ENCODE results near the gene IVD. TPM values are rescaled to one million over a fixed set of nuclear protein-coding genes. Genes with fewer than 3 reads are reported as not detected.

The IVD gene
- total and polyA plus RNA-seq, 2 of the 4 experiments (the other 2 are of a cell fraction) = 31.7 to 41.1 TPM

DNA sequence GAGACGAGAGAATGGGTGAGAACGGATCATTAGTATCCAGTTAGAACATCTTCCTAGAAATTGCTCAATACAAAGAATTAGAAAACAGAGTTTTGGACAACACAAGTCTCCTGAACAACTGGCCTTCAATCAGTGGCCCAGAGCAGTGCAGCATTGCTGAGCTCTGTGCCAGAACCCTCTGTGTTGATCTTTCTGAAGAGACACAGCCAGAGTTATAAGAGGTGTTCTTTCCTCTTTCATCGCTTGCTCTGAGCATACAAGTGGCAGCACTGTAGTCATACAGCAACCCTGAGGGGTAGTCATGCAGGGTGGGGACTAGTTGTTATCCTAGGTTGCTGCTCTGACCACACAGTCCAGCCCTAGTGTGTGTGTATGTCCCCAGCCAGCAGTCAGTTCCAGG lies 19.1 kb upstream of the IVD start:
- H3K56ac ChIP-seq (ENCODE audit: extremely low read depth, insufficient read depth, low read length) = no peak overlapping the region
- H3K36me3 ChIP-seq (ENCODE audit: control insufficient read depth, insufficient read depth, low read length) = peaks cover 21% of the 10 kb centered on the region
- H3K9me3 ChIP-seq (ENCODE audit: control insufficient read depth, insufficient read depth, low read length) = no peaks in the 10 kb centered on the region
- no peak overlapping the region for H2BK15ac ChIP-seq (ENCODE audit: low read depth, low read length)
- H3K79me1 ChIP-seq (ENCODE audit: low read depth in 1 of 2, low read length in 2 of 2) = peaks cover 31 to 48% of the 10 kb centered on the region in 2 experiments
- H2BK120ac ChIP-seq (ENCODE audit: low read depth, low read length) = no peak overlapping the region
- DNase-seq (no peak), ATAC-seq (ENCODE audit: low read depth) (no peak)
- H4K5ac ChIP-seq (ENCODE audit: low read depth, low read length) = no peak overlapping the region
- ChIA-PET POLR2A (ENCODE audit: unreplicated experiment) (no interaction called here), CTCF (interaction anchor here (0.6 kb wide), 1 partner anchor 42 kb away, joined by 3 read pairs; no protein-coding TSS in a partner anchor)
- no peaks in the 10 kb centered on the region for H4K20me1 ChIP-seq (ENCODE audit: insufficient read depth, low read length)
- H3K4me3 ChIP-seq (ENCODE audit: insufficient read depth, low read depth, low read length) = no peak overlapping the region
- no peak overlapping the region for H2AK5ac ChIP-seq (ENCODE audit: low read depth, low read length)
- H2BK5ac ChIP-seq (ENCODE audit: low read depth, low read length, poor library complexity, severe bottlenecking) = no peak overlapping the region
- peaks cover 3% of the 10 kb centered on the region for H3K4me1 ChIP-seq (ENCODE audit: control insufficient read depth, insufficient read depth, low read length)
- H4K8ac ChIP-seq (ENCODE audit: low read depth in 2 of 2, low read length in 2 of 2) = no peak overlapping the region
- H3K23ac ChIP-seq (ENCODE audit: low read depth, low read length) = no peak overlapping the region
- H3K9me1 ChIP-seq (ENCODE audit: insufficient read depth, low read length) = peaks cover 14% of the 10 kb centered on the region; the same call in 1 of the 2 replicates
- dilution Hi-C loops (cut with HindIII; ENCODE audit: low sequenced_read_pairs, unreplicated experiment) (no loop called here), intact Hi-C loops (cut with micrococcal nuclease) (no loop called here), in situ Hi-C loops (cut with MboI; ENCODE audit: low sequenced_read_pairs) (no loop called here)
- no TSS peak for BruUV-seq (replicated peaks)
- H3K14ac ChIP-seq (replicated peaks; ENCODE audit: low read depth, low read length) = no peak overlapping the region
- TF ChIP-seq SMC3 (IDR thresholded peaks at IDR 0.05; ENCODE audit: low read depth, low read length) (no peak), USF2 (IDR thresholded peaks at IDR 0.05; ENCODE audit: low read depth, low read length) (no peak), POLR2A (IDR thresholded peaks at IDR 0.05; ENCODE audit: low read depth, low read length) (no peak), MAFK (IDR thresholded peaks at IDR 0.05; ENCODE audit: low read depth, low read length) (no peak), MAZ (IDR thresholded peaks at IDR 0.05; ENCODE audit: borderline replicate concordance, low read depth, low read length) (no peak), MXI1 (IDR thresholded peaks at IDR 0.05; ENCODE audit: borderline replicate concordance, low read depth, low read length) (no peak), BHLHE40 (IDR thresholded peaks at IDR 0.05; ENCODE audit: low read depth, low read length) (no peak), FOS (IDR thresholded peaks at IDR 0.05; ENCODE audit: low read depth, low read length) (no peak), RFX5 (IDR thresholded peaks at IDR 0.05; ENCODE audit: low read depth, low read length) (no peak), ELK1 (IDR thresholded peaks at IDR 0.05; ENCODE audit: borderline replicate concordance, low read depth, low read length) (no peak), RCOR1 (IDR thresholded peaks at IDR 0.05; ENCODE audit: insufficient replicate concordance, low read length) (no peak)
- TF ChIP-seq, protein P1, sequence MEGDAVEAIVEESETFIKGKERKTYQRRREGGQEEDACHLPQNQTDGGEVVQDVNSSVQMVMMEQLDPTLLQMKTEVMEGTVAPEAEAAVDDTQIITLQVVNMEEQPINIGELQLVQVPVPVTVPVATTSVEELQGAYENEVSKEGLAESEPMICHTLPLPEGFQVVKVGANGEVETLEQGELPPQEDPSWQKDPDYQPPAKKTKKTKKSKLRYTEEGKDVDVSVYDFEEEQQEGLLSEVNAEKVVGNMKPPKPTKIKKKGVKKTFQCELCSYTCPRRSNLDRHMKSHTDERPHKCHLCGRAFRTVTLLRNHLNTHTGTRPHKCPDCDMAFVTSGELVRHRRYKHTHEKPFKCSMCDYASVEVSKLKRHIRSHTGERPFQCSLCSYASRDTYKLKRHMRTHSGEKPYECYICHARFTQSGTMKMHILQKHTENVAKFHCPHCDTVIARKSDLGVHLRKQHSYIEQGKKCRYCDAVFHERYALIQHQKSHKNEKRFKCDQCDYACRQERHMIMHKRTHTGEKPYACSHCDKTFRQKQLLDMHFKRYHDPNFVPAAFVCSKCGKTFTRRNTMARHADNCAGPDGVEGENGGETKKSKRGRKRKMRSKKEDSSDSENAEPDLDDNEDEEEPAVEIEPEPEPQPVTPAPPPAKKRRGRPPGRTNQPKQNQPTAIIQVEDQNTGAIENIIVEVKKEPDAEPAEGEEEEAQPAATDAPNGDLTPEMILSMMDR (conservative IDR thresholded peaks at IDR 0.05; ENCODE audit: low read depth, low read length) = no peak
- H3K9ac ChIP-seq (ENCODE audit: low read depth, low read length) = no peak overlapping the region
- no peak overlapping the region for H2AK9ac ChIP-seq (replicated peaks; ENCODE audit: low read depth, low read length, poor library complexity)
- no peak overlapping the region for H4K91ac ChIP-seq (ENCODE audit: insufficient read depth, low read depth, low read length)
- no peak overlapping the region for H3K4ac ChIP-seq (ENCODE audit: low read depth, low read length)
- WGBS, 2 experiments (ENCODE audit: extremely low coverage in 2 of 2, insufficient read length in 1 of 2) = 100% methylated on average over 1 of the region's 3 CpGs; no CpG with 5 or more reads in 1 of the 2 experiments
- no peak overlapping the region for H3K18ac ChIP-seq (ENCODE audit: low read depth, low read length)
- no peak overlapping the region for H3K4me2 ChIP-seq (ENCODE audit: low read depth, low read length)
- no peak overlapping the region for H3K27ac ChIP-seq (ENCODE audit: insufficient read depth, low read length)
- no peak overlapping the region for H2BK20ac ChIP-seq (ENCODE audit: low read depth, low read length)
- H3K27me3 ChIP-seq (ENCODE audit: control insufficient read depth, insufficient read depth, low read length) = no peaks in the 10 kb centered on the region
- H2AFZ ChIP-seq (replicated peaks; ENCODE audit: low read length, poor library complexity) = no peak overlapping the region

Measured in IMR-90 (cell line).